Measurements from ENCODE around the gene STXBP6.
"Not testable (repeated sequence)": the region's sequence is repeated elsewhere in the genome, so short reads cannot be mapped to it uniquely, and the experiment has no call there.

The STXBP6 gene

GRCh38 chr14:24853446-24853845 is 196.5 kb downstream of the STXBP6 start:
- no peak for DNase-seq (ENCODE audit: low spot score)

GRCh38 chr14:24852312-24853060 is 197.5 kb downstream of the STXBP6 start:
- no peak for DNase-seq (ENCODE audit: low spot score)

- DNase-seq (ENCODE audit: low spot score): no peak
These were observed 198.1 kb downstream of the STXBP6 start for GRCh38 chr14:24851837-24852236.

GRCh38 chr14:24851406-24851805 is 198.5 kb downstream of the STXBP6 start:
- no peak for DNase-seq (ENCODE audit: low spot score)

DNA sequence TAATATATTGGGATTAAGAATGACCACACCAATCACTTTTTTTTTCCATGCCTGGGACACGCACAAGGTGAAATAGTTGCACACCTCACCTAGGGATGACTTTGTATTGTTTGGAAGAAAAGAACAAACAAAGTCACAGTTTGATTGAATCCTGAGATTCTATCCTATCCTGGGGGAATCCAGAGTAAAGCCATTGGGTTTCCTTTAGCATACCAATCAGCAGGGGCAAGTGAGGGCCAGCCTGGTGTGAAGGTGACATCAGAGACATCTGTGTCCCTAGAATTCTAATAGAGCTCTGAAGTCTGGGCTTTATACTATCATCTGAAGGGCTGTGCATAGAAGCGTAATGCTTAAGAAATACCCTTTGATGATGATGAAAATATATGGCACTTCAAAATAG is 199.9 kb downstream of the STXBP6 start:
- no peak for DNase-seq (ENCODE audit: low spot score)

DNA sequence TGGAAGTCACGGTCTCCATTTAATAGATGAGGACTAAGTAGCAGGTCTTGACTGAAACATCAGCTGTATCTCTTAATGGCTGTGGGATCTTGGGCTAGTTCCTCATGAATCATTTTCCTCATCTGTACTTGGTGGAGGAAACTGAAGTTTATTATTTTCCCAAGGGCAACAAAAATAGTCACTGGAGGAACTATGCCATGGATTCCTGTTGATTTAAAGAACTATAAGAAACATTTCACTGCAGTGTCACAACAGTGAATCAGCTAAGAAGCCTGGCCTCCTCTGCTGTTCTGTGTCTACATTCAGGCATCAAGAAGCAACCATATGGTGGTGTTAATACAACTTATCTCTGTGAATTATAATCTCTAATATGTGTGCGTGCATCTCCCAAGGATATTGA is 200.5 kb downstream of the STXBP6 start:
- no peak for DNase-seq (ENCODE audit: low spot score)

DNA sequence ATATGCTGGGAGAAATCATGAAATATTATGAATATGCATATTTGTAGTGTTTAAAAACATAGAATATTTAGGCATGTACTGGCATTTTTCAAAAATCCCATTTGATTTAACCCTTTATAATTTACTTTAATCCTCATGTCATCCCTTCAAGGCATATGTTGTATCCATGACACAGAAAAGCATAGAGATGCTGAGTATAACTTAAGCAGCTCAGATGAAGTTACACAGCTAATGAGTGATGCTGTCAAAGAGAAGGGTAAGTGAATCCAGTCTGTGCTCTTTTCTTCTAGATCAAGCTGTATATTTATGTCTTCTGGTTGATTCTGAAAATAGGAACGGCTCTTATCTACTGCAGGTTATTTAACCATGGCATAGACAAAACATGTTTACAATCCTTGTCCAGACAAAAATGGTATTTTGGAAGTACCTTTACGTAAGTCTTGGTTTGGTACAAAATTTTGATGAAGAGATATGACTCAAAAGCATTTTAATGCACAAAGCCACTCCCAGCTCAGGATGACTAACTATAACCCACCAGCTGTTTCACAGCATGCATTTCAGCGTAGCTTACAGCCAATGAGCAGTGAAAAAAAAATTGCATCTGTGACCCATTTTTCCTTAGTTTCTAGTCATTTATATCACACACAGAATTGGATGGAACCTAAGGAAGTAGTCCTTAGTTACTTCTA is 201.7 kb downstream of the STXBP6 start:
- DNase-seq (ENCODE audit: low spot score): no peak

GRCh38 chr14:24847568-24848095 is 202.3 kb downstream of the STXBP6 start:
- no peak for DNase-seq (ENCODE audit: low spot score)

DNA sequence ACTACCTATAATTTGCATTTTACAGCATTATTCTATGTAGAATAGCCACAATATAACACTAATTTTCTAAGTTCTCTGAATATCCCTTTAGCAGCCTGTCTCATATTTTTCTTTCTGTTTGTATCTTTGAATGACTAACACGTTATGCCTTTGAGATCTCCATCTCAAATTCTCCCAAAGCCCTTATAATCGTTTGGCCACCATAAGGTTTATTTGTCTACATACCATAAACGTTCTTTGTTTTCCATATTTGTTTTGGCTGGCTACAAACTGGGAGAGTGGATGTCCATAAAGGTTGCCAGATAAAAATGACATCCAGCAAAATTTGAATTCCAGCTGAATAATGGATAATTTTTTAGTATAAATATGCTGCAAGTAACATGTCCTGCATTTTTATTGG is 203.7 kb downstream of the STXBP6 start:
- DNase-seq (ENCODE audit: low spot score): no peak

DNA sequence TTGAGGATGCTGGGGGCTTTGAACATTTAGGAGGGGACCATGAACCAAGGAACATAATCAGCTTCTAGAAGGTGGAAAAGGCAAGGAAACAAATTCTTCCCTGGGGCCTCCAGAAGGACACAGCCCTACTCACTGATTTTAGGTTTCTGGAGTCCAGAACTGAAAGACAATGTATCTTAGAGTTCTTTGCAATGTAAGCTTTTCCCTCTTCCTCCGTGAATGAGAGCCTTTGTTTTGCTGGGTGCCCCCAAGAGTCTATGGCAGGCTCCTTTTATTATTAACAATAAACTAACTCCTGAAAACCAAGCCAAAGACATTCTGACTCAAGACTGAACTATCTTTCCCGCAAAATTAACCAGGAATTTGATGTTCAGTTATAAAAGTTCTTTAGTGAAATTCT is 204.1 kb downstream of the STXBP6 start:
- no peak for DNase-seq (ENCODE audit: low spot score)

GRCh38 chr14:24844011-24844410 is 205.9 kb downstream of the STXBP6 start:
- DNase-seq (ENCODE audit: low spot score): no peak

GRCh38 chr14:24843494-24843893 is 206.5 kb downstream of the STXBP6 start:
- DNase-seq (ENCODE audit: low spot score): no peak

DNA sequence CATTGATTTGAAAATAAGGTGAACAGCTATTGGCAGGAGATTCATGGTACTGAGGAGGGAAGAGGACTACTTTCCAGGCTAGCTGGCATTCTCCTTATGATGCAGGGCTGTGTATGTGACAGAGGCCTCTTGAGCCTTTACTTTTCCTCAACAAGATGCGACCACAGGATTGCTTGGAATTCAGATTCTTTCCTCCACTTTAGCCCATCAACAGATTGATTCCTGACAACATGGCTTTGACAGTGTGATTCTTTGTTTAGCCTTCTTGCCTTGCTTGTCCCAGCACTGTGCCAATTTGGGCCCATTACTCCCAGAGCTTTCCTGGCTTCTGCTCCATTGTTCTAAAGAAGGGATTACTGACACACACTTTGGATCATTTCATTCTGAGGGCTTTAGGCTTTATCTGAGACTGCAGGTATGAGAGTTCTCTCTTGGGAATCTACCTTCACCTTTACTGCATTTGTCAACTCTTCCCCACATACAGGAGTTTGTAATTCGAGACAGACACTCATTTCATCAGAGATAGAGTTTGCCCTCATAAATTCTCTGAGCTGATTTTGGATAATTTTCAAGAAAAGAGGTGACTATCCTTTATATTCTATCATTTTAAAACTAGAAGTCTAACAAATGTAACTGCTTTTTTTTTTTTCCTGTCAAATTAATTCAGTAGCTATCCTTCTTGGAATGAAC is 209.6 kb downstream of the STXBP6 start:
- DNase-seq (ENCODE audit: low spot score): no peak

DNA sequence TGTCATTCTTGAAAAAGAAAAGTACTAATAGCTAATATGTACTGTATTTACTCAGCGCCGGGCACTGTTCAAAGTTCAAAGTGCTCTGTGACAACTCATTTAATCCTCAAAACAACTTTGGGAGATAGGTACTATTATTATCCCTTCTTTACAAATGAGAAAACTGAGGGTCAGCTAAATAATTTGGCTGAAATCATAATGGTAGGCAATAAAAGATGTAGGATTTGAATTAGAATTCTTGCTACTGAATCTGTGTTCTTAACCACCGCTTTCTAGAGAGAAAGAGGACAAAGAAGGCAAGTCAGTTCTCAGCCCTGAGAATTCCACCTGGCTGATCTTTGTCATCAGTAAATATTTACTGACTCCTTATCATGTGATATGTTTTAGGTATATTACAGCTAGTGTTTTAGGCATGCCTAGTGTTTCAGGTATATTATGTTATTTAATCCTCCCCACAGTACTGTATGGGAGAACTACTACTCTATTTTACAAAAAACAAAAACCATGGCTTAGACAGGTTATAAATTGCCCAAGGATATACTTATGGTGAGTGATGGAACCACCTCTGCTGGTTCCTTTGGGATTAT is 210.2 kb downstream of the STXBP6 start:
- DNase-seq (ENCODE audit: low spot score): no peak

GRCh38 chr14:24838945-24839616 is 210.9 kb downstream of the STXBP6 start:
- DNase-seq (ENCODE audit: low spot score): no peak

- no peak for DNase-seq (ENCODE audit: low spot score)
These were observed 212.5 kb downstream of the STXBP6 start for GRCh38 chr14:24837280-24838046.

DNA sequence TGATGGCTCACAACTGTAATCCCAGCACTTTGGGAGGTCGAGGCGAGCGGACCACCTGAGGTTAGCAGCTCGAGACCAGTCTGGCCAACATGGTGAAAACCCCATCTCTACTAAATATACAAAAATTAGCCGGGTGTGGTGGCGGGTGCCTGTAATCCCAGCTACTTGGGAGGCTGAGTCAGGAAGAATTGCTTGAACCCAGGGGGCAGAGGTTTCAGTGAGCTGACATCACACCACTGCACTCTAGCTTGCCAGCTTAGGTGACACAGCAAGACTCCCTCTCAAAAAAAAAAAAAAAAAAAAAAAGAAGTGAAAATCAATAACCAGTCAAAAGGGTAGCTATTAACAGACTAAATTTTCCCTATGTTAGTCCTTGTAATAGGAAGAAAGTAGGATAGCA is 213.6 kb downstream of the STXBP6 start:
- not testable (repeated sequence) for DNase-seq (ENCODE audit: low spot score)

DNA sequence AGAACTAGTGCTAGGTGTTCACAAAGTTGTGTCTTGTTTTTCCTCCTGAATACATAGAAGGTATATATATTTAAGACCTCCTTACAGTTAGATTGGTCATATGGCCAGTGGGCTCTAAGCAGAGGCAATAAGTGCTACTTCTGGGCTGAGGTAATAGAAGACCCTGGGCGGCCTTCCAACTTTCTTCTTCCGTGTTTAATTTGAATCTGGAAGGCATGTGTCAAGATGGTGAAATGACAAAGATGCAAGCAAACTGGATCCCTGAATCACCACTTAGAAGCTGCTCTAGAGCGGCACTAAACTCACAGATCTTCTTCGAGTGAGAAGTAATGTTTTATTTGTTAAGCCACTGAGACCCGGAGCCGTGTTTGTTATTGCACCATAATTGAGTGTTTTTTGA is 215.0 kb downstream of the STXBP6 start:
- no peak for DNase-seq (ENCODE audit: low spot score)

GRCh38 chr14:24833385-24833784 is 216.6 kb downstream of the STXBP6 start:
- DNase-seq (ENCODE audit: low spot score): no peak

- no peak for DNase-seq (ENCODE audit: low spot score)
These were observed 218.3 kb downstream of the STXBP6 start for GRCh38 chr14:24831677-24832076.

DNA sequence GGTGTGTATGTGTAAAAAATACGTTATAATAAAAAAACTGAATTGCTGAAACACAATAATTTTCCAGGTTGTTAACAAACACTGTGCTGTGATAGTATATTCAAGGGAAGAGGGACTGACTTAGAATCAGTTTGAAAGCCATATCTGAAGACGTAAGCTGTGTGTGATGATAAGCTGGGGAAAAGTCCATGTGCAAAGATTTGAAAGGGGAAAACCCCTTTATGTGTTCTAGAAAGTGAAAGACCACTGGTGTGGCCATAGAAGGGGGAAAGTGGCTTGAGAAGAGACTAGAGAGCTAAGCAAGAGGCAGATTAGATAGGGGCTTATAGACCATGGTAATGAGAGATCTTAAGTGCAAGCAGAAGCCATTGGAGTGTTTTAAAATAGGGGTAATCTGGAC is 220.1 kb downstream of the STXBP6 start:
- no peak for DNase-seq (ENCODE audit: low spot score)

Data from activated CD4-positive, alpha-beta T cell treated with anti-CD3 and anti-CD28 coated beads, Interleukin-2, Interleukin-4, amounts not matched to agents 100 ng/mL and 50 ng/mL, durations not matched to agents 16 hours and 8 hours (primary cell).